Sigmoid colon (tissue), 7 donors: Measurements from ENCODE around the gene KRTAP10-6. TPM values are rescaled to one million over a fixed set of nuclear protein-coding genes. Genes with fewer than 3 reads are reported as not detected.
"Not testable (repeated sequence)": the region's sequence is repeated elsewhere in the genome, so short reads cannot be mapped to it uniquely, and the experiment has no call there.

ENCODE experiments used
- DNase-seq: peaks from one replicate; pipeline ENCODE4 v3.0.0-alpha.2; 2019
- H3K27ac ChIP-seq, 4 donors: fragments of 200-600 bp; sonication (generic); one replicate each; pipeline ENCODE4 v1.5.1; 2016 to 2019; ENCODE audit warnings: mild to moderate bottlenecking in 1 of 4
- H3K27me3 ChIP-seq, 3 donors: fragments of 200-600 bp; sonication (generic); one replicate each; pipeline ENCODE4 v1.5.1; 2019; ENCODE audit warnings: mild to moderate bottlenecking in 1 of 3
- H3K36me3 ChIP-seq, 4 donors: fragments of 200-600 bp; sonication (generic); one replicate each; pipeline ENCODE4 v1.5.1; 2016 to 2019
- H3K4me1 ChIP-seq, 4 donors: fragments of 200-600 bp; sonication (generic); one replicate each; pipeline ENCODE4 v1.5.1; 2017 to 2019
- H3K4me3 ChIP-seq, 4 donors: fragments of 200-600 bp; sonication (generic); one replicate each; pipeline ENCODE4 v1.5.1; 2017 to 2019; ENCODE audit warnings: mild to moderate bottlenecking in 2 of 4, moderate library complexity in 1 of 4
- H3K9me3 ChIP-seq, 4 donors: fragments of 200-600 bp in 3 of 4; sonication (generic) in 3 of 4; one replicate each; pipeline versions ENCODE4 v1.5.1 to v1.6.1; 2013 to 2019
- CTCF ChIP-seq, 4 experiments: fragments of 450-650 bp in 3 of 4; fragments of 200-600 bp in 1 of 4; IDR thresholded peaks; one replicate each; pipeline ENCODE4 v1.5.1; 2016 to 2019; ENCODE audit warnings: antibody characterized with exemption in 4 of 4, mild to moderate bottlenecking in 3 of 4, moderate library complexity in 2 of 4
- EP300 ChIP-seq, 4 donors: sonication (generic); formaldehyde crosslinking; IDR thresholded peaks; one replicate each; pipeline ENCODE4 v1.6.1; 2017; ENCODE audit warnings: antibody characterized with exemption in 4 of 4
- POLR2A ChIP-seq, 2 donors: fragments of 450-650 bp; IDR thresholded peaks; one replicate each; pipeline ENCODE4 v1.6.1; 2016; ENCODE audit warnings: antibody characterized with exemption in 2 of 2, mild to moderate bottlenecking in 2 of 2, moderate library complexity in 2 of 2
- POLR2AphosphoS5 ChIP-seq, 4 donors: sonication (generic); formaldehyde crosslinking; IDR thresholded peaks; one replicate each; pipeline ENCODE4 v1.6.1; 2017; ENCODE audit warnings: antibody characterized with exemption in 4 of 4
- WGBS, 2 donors: extraction: QIAGEN DNeasy Blood & Tissue Kit; methylation state at CpG; one replicate each; pipeline ENCODE4 v1.1.7; 2013; 5-methylcytosine and 5-hydroxymethylcytosine counted together
- intact Hi-C: fragments of 100-400 bp; cut with DNase I; formaldehyde crosslinking; loops from one replicate; pipeline ENCODE4 v1.15.1; 2023
- polyA plus RNA-seq, 3 donors: library from polyadenylated mRNA; stranded (reverse); fragments of 200-250 nt; gene quantifications; one replicate each; pipeline ENCODE4 v1.2.3, GENCODE V29; 2013
- total RNA-seq, 4 donors: library from RNA; depleted of rRNA; stranded (reverse); fragments of >200 nt; gene quantifications; one replicate each; pipeline ENCODE4 v1.1.0, GENCODE V29; 2016
- donor health status: healthy with polysubstance abuse.
- donor health status: Bipolar disorder and iron deficiency.
- donor health status: healthy.

The KRTAP10-6 gene
- total and polyA plus RNA-seq, 7 donors: not detected

GRCh38 chr21:44575307-44576024 lies 16.8 kb downstream of the KRTAP10-6 start:
- Histone ChIP-seq H3K27me3 (peaks cover 0 to 14% (median 0%) of the 10 kb centered on the region in 3 donors), H3K36me3 (no peaks in the 10 kb centered on the region), H3K4me1 (no peaks in the 10 kb centered on the region), H3K27ac (no peak overlapping the region), H3K4me3 (no peak overlapping the region), H3K9me3 (peaks cover 0 to 6% (median 2%) of the 10 kb centered on the region in 4 donors)
- DNase-seq: no peak
- intact Hi-C loops: no loop called here
- 86 to 89% methylated on average over 20 of the region's 20 CpGs for WGBS, 2 donors
- TF ChIP-seq EP300 (IDR thresholded peaks at IDR 0.05) (no peak), CTCF (IDR thresholded peaks at IDR 0.05) (no peak)

- H3K4me1 ChIP-seq: no peaks in the 10 kb centered on the region
- H3K4me3 ChIP-seq: no peak overlapping the region
- intact Hi-C loops: no loop called here
- H3K36me3 ChIP-seq: no peaks in the 10 kb centered on the region
- 10 to 37% methylated on average over 21 of the region's 21 CpGs for WGBS, 2 donors
- peaks cover 0 to 14% (median 0%) of the 10 kb centered on the region in 3 donors for H3K27me3 ChIP-seq
- H3K27ac ChIP-seq: no peak overlapping the region
- no peak for DNase-seq
- TF ChIP-seq CTCF (IDR thresholded peaks at IDR 0.05) (no peak), POLR2A (IDR thresholded peaks at IDR 0.05) (no peak), POLR2AphosphoS5 (IDR thresholded peaks at IDR 0.05) (no peak)
- H3K9me3 ChIP-seq: peaks cover 0 to 3% (median 2%) of the 10 kb centered on the region in 4 donors
Measured at GRCh38 chr21:44574457-44575306, 17.6 kb downstream of the KRTAP10-6 start.

GRCh38 chr21:44573630-44574456 lies 18.5 kb downstream of the KRTAP10-6 start, which contains the start of gene KRTAP10-4:
Gene KRTAP10-4, plus strand, starts transcription at chr21:44573729. Its CDS starts 30 bp downstream, at chr21:44573759.
- intact Hi-C loops, H3K27ac ChIP-seq, DNase-seq, H3K4me1 ChIP-seq, H3K9me3 ChIP-seq, H3K36me3 ChIP-seq, H3K4me3 ChIP-seq: not testable (repeated sequence)
- WGBS, 2 donors: 35 to 69% methylated on average over 22 of the region's 25 CpGs
- H3K27me3 ChIP-seq: peaks cover 0 to 14% (median 0%) of the 10 kb centered on the region in 3 donors

GRCh38 chr21:44572959-44573583 lies 19.2 kb downstream of the KRTAP10-6 start:
- Histone ChIP-seq H3K27ac (no peak overlapping the region), H3K9me3 (peaks cover 0 to 3% (median 2%) of the 10 kb centered on the region in 4 donors), H3K36me3 (no peaks in the 10 kb centered on the region), H3K4me3 (no peak overlapping the region), H3K27me3 (peaks cover 0 to 14% (median 0%) of the 10 kb centered on the region in 3 donors), H3K4me1 (no peaks in the 10 kb centered on the region)
- TF ChIP-seq EP300 (IDR thresholded peaks at IDR 0.05): no peak
- no peak for TF ChIP-seq CTCF (IDR thresholded peaks at IDR 0.05)
- TF ChIP-seq POLR2AphosphoS5 (IDR thresholded peaks at IDR 0.05): no peak
- TF ChIP-seq POLR2A (IDR thresholded peaks at IDR 0.05): no peak
- no peak for DNase-seq
- 85 to 87% methylated on average over 15 of the region's 15 CpGs for WGBS, 2 donors
- intact Hi-C loops: no loop called here
